ENCODE results near the gene BMPR2. TPM values are rescaled to one million over a fixed set of nuclear protein-coding genes. Genes with fewer than 3 reads are reported as not detected.

BMPR2 gene
- total RNA-seq, 1 experiment from 2014 or later: 16.7 TPM

- DNase-seq (ENCODE audit: low read depth): no peak
Measured at GRCh38 chr2:202592566-202592965, 216.4 kb downstream of the BMPR2 start.

- no peak for DNase-seq (ENCODE audit: low read depth)
Measured at GRCh38 chr2:202599105-202599504, 223.0 kb downstream of the BMPR2 start.

GRCh38 chr2:202599911-202600310, 223.8 kb downstream of the BMPR2 start:
- DNase-seq (ENCODE audit: low read depth): no peak

GRCh38 chr2:202604699-202605098, 228.6 kb downstream of the BMPR2 start:
- no peak for DNase-seq (ENCODE audit: low read depth)

GRCh38 chr2:202605174-202605573, 229.0 kb downstream of the BMPR2 start:
- peak; percentile 9 for DNase-seq (ENCODE audit: low read depth)

- DNase-seq (ENCODE audit: low read depth): no peak
Measured at GRCh38 chr2:202608142-202608852, 232.2 kb downstream of the BMPR2 start.

- DNase-seq (ENCODE audit: low read depth): no peak
Measured at GRCh38 chr2:202609381-202610145, 233.4 kb downstream of the BMPR2 start.

- no peak for DNase-seq (ENCODE audit: low read depth)
Measured at GRCh38 chr2:202610380-202610779, 234.3 kb downstream of the BMPR2 start.

GRCh38 chr2:202612145-202612544, 236.0 kb downstream of the BMPR2 start:
- DNase-seq (ENCODE audit: low read depth): no peak

- no peak for DNase-seq (ENCODE audit: low read depth)
Measured at GRCh38 chr2:202613479-202613878, 237.4 kb downstream of the BMPR2 start.

Other genes starting within 250 kb of the BMPR2 start
- 207 and 214 TPM in 2 replicates for gene SUMO1, start 137.7 kb upstream of the BMPR2 start, total RNA-seq (2014; rRNA removed; shearing (Covaris generic))
- gene NOP58, start 110.6 kb upstream of the BMPR2 start, total RNA-seq (2014; rRNA removed; shearing (Covaris generic)): 57.0 and 90.4 TPM in 2 replicates